ENCODE results near the gene ZDHHC18.
"Not testable (repeated sequence)": the region's sequence is repeated elsewhere in the genome, so short reads cannot be mapped to it uniquely, and the experiment has no call there.

The ZDHHC18 gene

DNA sequence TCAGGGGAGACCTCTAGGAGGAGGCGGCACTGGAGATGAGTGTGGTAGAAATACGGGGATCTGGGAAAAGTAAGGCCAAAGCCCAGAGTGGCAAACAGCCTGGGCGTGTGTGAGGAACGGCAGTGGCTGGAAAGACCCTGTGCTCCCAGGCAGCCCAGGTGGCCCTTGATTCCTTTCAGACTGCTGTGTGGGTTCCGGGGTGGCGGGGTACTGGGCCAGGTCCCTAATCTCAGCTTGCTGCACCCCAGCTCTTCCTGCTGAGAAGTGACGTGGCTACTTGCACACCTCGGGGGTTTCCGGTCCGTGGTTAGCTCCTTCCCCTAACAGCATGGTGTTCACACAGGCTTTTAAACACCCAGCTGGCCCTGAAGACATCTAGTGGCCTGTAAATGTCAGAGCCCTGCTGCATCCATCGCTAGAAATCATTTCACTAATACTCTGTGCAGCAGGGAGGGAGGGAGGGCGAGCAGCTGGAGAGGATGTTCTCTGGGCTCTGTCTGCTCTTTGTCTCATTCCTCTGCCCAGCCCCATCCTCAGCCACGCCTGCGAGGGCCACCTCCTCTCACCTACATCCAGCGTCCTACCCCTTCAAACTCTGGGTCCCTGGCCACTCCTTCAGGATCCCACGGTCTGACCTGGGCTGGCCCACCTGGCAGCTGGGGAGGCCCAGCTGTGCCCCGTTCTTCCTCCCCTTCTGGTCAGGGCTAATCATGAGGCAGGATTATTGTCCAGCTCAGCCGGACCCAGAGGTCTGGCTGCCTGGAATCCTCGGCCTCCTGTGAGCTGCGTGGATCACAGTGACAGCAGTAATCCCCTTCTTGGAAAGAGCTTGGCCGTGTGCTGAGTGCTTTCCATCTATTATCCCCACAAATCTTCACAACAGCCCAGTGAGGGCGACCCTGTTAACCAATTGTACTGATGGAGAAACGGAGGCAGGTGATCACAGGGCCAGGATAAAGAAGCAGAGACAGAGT lies 7.2 kb downstream of the ZDHHC18 start:
- DNase-seq: peak; percentile 22

- not testable (repeated sequence) for DNase-seq
Observed at GRCh38 chr1:26837665-26838064, 11.2 kb downstream of the ZDHHC18 start.

DNA sequence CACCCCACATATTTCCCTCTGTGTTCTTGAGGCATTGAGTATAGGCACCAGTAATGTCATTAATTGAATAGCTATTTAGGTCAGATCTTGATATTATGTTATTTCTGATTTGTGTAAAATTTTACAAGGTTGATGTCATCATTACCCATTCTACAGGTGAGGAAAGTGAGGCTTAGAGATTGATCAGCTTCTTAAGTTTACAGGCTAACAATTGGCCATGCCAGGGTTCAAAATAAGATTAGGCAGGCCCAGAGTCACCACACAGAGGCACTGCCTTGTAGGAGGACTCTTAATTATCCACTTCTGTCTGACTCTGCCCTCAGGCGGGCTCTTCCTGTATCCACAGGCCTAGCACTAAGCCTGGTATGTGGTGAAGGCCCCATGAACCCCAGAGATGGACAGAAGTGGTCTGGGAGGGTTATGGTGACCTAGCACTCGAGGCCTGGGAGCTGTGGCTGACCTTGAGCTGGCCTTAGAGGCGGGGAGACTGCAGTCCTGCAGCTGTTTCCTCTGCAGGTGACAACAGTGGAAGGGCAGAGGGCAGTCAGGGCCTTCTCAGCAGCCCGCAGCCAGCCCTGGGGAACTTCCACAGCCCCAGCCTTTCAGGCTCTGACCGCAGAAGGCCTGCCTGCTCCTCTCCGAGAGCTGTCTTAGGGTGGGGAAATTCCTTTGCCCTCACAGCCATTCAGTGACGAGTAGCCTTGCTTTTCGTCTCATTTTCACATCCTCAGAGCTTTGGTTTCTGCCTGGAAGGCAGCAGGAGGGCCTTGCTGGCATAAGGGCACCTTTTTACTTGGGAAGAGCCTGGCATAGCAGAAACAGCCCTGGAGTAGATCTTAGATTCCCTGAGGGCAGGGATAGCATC lies 12.2 kb downstream of the ZDHHC18 start:
- peak; percentile 95 for DNase-seq

DNA sequence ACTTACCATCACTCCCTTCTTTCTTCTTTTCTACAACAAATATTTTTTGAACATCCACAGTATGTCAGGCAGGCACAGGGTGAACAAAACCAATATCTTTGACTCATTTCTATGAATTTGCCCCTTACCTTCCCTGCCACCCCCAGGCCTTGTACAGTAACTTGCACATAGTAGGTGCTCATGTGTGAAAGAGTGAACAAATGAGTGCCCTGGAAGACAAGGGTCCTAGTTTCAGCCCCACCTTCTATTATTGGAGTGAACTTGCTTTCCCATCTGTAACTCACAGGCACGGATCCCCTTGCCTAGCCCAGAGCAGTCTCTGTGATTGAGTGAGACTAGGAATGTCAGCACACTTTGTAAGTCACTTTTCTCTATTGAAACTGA lies 12.8 kb downstream of the ZDHHC18 start:
- no peak for DNase-seq

DNA sequence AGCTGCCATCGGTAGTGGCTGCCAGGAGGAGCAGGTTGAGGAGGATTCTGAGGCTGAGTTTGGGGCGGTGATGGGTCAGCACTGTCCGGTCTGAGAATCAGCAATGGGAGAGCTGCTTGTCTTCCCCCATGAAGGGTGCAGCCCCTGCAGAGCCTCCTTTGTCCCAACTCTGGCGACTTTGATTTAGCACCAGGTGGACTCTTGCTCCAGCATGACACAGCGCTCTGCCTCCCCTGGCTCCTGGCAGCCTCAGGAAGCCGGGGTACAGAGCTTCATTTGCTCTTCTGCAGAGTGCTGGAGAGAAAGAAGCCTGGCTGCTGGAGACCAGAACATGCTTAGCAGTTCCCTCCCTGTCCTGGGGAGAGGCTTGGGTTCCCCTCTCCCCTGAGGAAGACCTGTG lies 13.3 kb downstream of the ZDHHC18 start:
- DNase-seq: no peak

- no peak for DNase-seq
Observed at GRCh38 chr1:26844424-26845196, 18.1 kb downstream of the ZDHHC18 start.

DNA sequence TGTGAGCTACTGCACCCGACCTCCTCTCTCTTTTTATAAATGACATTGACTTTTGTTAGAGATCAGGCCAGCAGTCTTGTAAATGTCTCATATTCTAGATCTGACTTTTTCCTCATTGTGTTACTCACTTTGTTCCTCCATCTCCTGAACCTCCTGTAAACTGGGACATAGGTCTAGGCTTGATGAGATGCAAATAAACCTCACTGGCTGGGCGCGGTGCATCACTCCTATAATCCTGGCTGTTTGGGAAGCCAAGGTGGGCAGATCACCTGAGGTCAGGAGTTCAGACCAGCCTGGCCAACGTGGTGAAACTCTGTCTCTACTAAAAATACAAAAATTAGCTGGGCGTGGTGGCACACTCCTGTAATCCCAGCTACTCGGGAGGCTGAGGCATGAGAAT lies 21.3 kb downstream of the ZDHHC18 start:
- not testable (repeated sequence) for DNase-seq

DNA sequence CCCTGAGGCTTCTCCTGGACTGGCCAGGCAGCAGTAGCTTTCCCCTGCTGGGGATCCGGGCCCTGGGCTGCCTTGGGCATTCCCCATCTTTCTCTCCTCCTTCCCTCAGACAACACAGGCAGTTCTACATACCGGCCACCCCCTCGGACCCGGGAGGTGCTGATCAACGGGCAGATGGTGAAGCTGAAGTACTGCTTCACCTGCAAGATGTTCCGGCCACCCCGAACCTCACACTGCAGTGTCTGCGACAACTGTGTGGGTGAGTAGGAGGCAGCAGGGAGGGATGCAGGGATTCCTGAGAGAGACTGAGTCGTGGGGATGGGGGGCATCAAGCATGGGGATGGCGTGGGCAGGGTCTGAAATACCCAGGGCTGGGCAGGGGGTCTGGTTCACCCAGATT lies 22.0 kb downstream of the ZDHHC18 start:
- DNase-seq: no peak

GRCh38 chr1:26848941-26849774 lies 22.7 kb downstream of the ZDHHC18 start:
- DNase-seq: no peak

DNA sequence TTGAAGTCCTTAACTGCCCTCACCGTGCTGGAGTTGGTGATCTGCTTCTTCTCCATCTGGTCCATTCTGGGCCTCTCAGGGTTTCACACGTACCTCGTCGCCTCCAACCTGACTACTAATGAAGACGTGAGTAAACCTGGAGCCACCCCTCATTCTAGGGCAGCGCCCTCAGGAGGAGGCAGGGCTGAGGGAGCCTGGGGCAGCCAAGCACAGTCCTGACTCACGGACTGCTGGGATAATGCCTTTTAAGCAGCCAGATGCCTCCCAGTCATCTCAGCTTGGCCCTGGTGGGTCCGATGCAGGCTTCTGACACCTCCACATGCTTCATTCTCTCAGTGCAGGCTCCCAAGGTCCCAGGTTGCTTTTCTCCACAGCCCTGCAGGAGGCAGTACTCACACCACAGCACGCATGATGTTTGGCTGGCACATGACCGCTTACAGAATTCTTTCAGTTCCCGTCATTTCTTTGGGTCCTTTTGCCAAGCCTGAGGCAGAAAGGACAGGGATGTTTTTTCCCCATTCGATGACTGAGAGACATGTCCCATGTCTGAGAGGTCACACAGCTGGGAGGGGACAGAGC lies 24.7 kb downstream of the ZDHHC18 start:
- no peak for DNase-seq

GRCh38 chr1:26852701-26853100 lies 26.2 kb downstream of the ZDHHC18 start:
- no peak for DNase-seq

GRCh38 chr1:26853156-26853555 lies 26.7 kb downstream of the ZDHHC18 start:
- peak; percentile 60 for DNase-seq

GRCh38 chr1:26853600-26853999 lies 27.1 kb downstream of the ZDHHC18 start:
- no peak for DNase-seq

DNA sequence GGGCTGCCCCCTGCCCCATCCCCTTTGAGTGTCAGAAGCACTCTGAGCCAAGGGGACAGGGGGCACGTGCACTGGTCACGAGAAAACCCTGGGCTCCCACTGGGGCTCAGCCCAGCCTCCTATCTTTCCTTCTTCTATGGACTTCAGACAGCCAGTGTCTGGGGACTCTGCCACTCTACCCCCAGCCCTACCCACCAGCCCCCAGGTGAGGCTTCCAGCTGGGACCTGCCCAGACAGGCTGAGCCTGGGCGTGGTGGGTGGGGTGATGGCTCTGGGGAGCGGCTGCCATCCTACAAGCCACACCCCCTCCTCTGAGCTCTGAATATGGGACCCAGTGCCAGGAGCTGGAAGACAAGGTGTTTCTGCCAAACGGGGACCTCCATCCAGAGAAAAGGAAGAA lies 28.4 kb downstream of the ZDHHC18 start:
- DNase-seq: no peak

- DNase-seq: no peak
Observed at GRCh38 chr1:26855636-26856035, 29.1 kb downstream of the ZDHHC18 start.

DNA sequence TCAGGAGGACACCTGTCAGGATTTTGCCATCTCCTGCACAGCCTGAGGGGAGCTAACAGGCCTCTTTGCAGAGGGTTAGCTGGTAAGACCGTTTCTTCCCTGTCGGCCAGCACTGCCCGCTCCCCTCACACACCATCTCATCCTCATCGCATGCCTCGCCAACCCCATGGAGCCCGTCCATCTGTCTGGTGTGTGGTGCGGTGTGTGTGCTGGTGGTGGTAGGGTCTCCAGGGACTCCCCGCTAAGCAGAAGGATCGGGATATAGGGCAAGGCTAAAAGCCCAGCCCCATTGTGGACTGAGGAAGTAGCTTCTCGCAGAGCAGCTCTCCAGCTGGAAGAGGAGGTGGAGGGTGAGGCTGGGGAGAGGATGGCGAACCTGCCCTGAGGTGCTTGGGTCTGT lies 29.7 kb downstream of the ZDHHC18 start:
- no peak for DNase-seq

GRCh38 chr1:26856604-26857469 lies 30.3 kb downstream of the ZDHHC18 start:
- no peak for DNase-seq

DNA sequence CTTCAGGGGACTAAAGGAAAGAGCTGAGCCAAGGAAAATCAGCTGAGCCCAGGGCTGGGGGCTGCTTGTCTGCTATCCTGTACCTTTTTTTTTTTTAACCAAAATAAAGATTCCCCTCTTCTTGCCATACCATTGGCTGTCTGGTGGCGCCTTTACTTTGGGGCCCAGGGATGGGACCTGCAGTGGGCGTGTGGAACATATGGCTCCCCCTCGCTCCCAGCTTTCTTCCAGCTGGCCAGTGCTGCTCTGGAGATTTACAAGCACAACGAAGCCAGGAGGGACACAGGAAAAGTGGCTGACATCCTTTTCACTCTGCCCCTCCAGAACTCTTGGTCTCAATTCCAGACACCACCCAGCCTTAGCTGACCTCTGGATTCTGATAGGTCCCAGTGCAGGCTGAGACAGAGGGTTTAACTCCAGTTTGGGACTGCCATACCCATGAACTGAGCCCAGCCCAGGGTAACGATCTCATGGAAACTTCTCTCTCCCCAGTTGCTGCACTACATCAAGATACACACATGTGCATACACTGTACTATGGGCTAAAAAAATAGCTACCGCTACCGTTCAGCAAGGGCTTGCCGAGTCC lies 31.1 kb downstream of the ZDHHC18 start:
- DNase-seq: no peak

- no peak for DNase-seq
Observed at GRCh38 chr1:26858160-26858559, 31.7 kb downstream of the ZDHHC18 start.
